Kidney epithelial cell (primary cell): ENCODE results near the gene WDR48. TPM values are rescaled to one million over a fixed set of nuclear protein-coding genes. Genes with fewer than 3 reads are reported as not detected.

Source experiments
- DNase-seq: peaks from one replicate; pipeline ENCODE4 v3.0.0-alpha.2; 2010; ENCODE audit warnings: low read depth
- H3K27me3 ChIP-seq: 2 replicates; pipeline ENCODE4 v1.6.0; 2011; ENCODE audit warnings: low read length; ENCODE audit not compliant: control insufficient read depth, insufficient read depth
- H3K36me3 ChIP-seq: 2 replicates; pipeline ENCODE4 v1.5.1; 2011; ENCODE audit warnings: low read length; ENCODE audit not compliant: control insufficient read depth, insufficient read depth
- H3K4me3 ChIP-seq: 2 replicates; pipeline ENCODE4 v1.5.1; 2011; ENCODE audit warnings: low read depth, mild to moderate bottlenecking, control low read depth, low read length
- CTCF ChIP-seq: IDR thresholded peaks from 2 replicates; pipeline ENCODE4 v1.5.1; 2011; ENCODE audit warnings: mild to moderate bottlenecking, moderate library complexity, low read length, control low read depth, inconsistent platforms; ENCODE audit not compliant: insufficient read depth, poor library complexity, severe bottlenecking
- total RNA-seq: library from RNA; depleted of rRNA; stranded (reverse); fragments of >200 nt; gene quantifications from 2 replicates; pipeline ENCODE4 v1.2.3, GENCODE V29; 2015

Gene WDR48
- total RNA-seq, 1 donor from 2014 or later: 33.2 TPM

GRCh38 chr3:39065197-39065596 lies 13.4 kb downstream of the WDR48 start:
- peak; percentile 65 for TF ChIP-seq CTCF
- no peaks in the 10 kb centered on the region for H3K27me3 ChIP-seq
- DNase-seq: peak; percentile 32
- H3K36me3 ChIP-seq: no peaks in the 10 kb centered on the region
- no peak overlapping the region for H3K4me3 ChIP-seq

GRCh38 chr3:39067286-39067685 lies 15.5 kb downstream of the WDR48 start:
- no peak for DNase-seq
- no peak for TF ChIP-seq CTCF
- Histone ChIP-seq H3K27me3 (no peaks in the 10 kb centered on the region), H3K36me3 (no peaks in the 10 kb centered on the region), H3K4me3 (no peak overlapping the region)

- DNase-seq: no peak
- no peaks in the 10 kb centered on the region for H3K36me3 ChIP-seq
- TF ChIP-seq CTCF: no peak
- H3K27me3 ChIP-seq: no peaks in the 10 kb centered on the region
- no peak overlapping the region for H3K4me3 ChIP-seq
Observed at GRCh38 chr3:39068556-39068955, 16.7 kb downstream of the WDR48 start.

- DNase-seq: no peak
- Histone ChIP-seq H3K36me3 (peaks cover 1% of the 10 kb centered on the region), H3K27me3 (no peaks in the 10 kb centered on the region), H3K4me3 (no peak overlapping the region)
- no peak for TF ChIP-seq CTCF
Observed at GRCh38 chr3:39075910-39076309, 24.1 kb downstream of the WDR48 start.

GRCh38 chr3:39079530-39079929 lies 27.7 kb downstream of the WDR48 start:
- no peak overlapping the region for H3K4me3 ChIP-seq
- DNase-seq: no peak
- peaks cover 1% of the 10 kb centered on the region for H3K36me3 ChIP-seq
- TF ChIP-seq CTCF: no peak
- H3K27me3 ChIP-seq: no peaks in the 10 kb centered on the region

GRCh38 chr3:39080026-39080425 lies 28.2 kb downstream of the WDR48 start:
- H3K27me3 ChIP-seq: no peaks in the 10 kb centered on the region
- TF ChIP-seq CTCF: no peak
- H3K4me3 ChIP-seq: no peak overlapping the region
- H3K36me3 ChIP-seq: peaks cover 1% of the 10 kb centered on the region
- no peak for DNase-seq
